ENCODE data around the gene TNNT1.

Gene TNNT1

GRCh38 chr19:55087542-55087901 lies 61.5 kb downstream of the TNNT1 start:
- DNase-seq: no peak

GRCh38 chr19:55086730-55087541 lies 62.1 kb downstream of the TNNT1 start:
- peak; percentile 90 for DNase-seq

- no peak for DNase-seq
These were observed 62.9 kb downstream of the TNNT1 start for GRCh38 chr19:55085923-55086715.

- no peak for DNase-seq
These were observed 64.6 kb downstream of the TNNT1 start for GRCh38 chr19:55084416-55084815.

GRCh38 chr19:55083004-55083850 lies 65.8 kb downstream of the TNNT1 start:
- no peak for DNase-seq

Measured in T1000 (cell line).